Natural killer cell (primary cell): Measurements from ENCODE around the gene HNRNPUL1. TPM values are rescaled to one million over a fixed set of nuclear protein-coding genes. Genes with fewer than 3 reads are reported as not detected.
A peak's percentile ranks its signal among the peaks of the same experiment; 100 is the strongest.

ENCODE experiments used
- ATAC-seq, 3 donors: fragments of 150-1000 bp in 2 of 3; fragments of 200-7000 bp in 1 of 3; cut with Tn5 transposase; 1 replicate in 1 of 3; 2 replicates in 2 of 3; pipeline ENCODE4 v1.10.0; 2021; ENCODE audit warnings: mild to moderate bottlenecking in 2 of 3, moderate library complexity in 2 of 3
- DNase-seq, 2 donors: peaks; one replicate each; pipeline versions ENCODE4 v3.0.0 to v3.0.0-alpha.2; 2013 to 2021; ENCODE audit warnings: mixed read lengths in 1 of 2
- H3K27ac ChIP-seq: one replicate; pipeline ENCODE4 v1.5.1; 2013; ENCODE audit warnings: mild to moderate bottlenecking, low read length
- H3K27me3 ChIP-seq: one replicate; pipeline ENCODE4 v1.6.1; 2013; ENCODE audit warnings: low read length; ENCODE audit not compliant: control insufficient read depth, insufficient read depth
- H3K36me3 ChIP-seq: one replicate; pipeline ENCODE4 v1.6.1; 2013; ENCODE audit warnings: low read length; ENCODE audit not compliant: control insufficient read depth, insufficient read depth
- H3K4me1 ChIP-seq: one replicate; pipeline ENCODE4 v1.6.1; 2013; ENCODE audit warnings: low read length; ENCODE audit not compliant: control insufficient read depth, insufficient read depth
- H3K4me3 ChIP-seq: one replicate; pipeline ENCODE4 v1.5.1; 2013; ENCODE audit warnings: low read length
- H3K9me3 ChIP-seq: one replicate; pipeline ENCODE4 v1.6.1; 2013; ENCODE audit warnings: low read length; ENCODE audit not compliant: control insufficient read depth, insufficient read depth
- H3K27ac Mint-ChIP-seq, 2 donors: one replicate each; pipeline ENCODE4 v1.8.0; 2022; ENCODE audit warnings: mild to moderate bottlenecking in 2 of 2, mixed read lengths in 2 of 2, moderate library complexity in 1 of 2
- H3K27me3 Mint-ChIP-seq, 2 donors: one replicate each; pipeline ENCODE4 v1.8.0; 2022; ENCODE audit warnings: low read depth in 2 of 2, mixed read lengths in 2 of 2
- H3K36me3 Mint-ChIP-seq: one replicate; pipeline ENCODE4 v1.8.0; 2022; ENCODE audit warnings: mixed read lengths
- H3K4me1 Mint-ChIP-seq, 2 donors: one replicate each; pipeline ENCODE4 v1.8.0; 2022; ENCODE audit warnings: mixed read lengths in 2 of 2
- H3K4me3 Mint-ChIP-seq: one replicate; pipeline ENCODE4 v1.8.0; 2022; ENCODE audit warnings: mild to moderate bottlenecking, moderate library complexity, mixed read lengths
- H3K9me3 Mint-ChIP-seq, 2 donors: one replicate each; pipeline ENCODE4 v1.8.0; 2022; ENCODE audit warnings: mixed read lengths in 2 of 2
- CTCF ChIP-seq: fragments of 200-600 bp; IDR thresholded peaks from one replicate; pipeline ENCODE4 v1.8.0; 2022; ENCODE audit warnings: antibody characterized with exemption
- WGBS: methylation state at CpG from one replicate; pipeline ENCODE4 v1.1.7; 2013; ENCODE audit warnings: missing lambda C conversion rate; ENCODE audit not compliant: insufficient coverage; 5-methylcytosine and 5-hydroxymethylcytosine counted together
- intact Hi-C: fragments of 100-400 bp; cut with micrococcal nuclease; formaldehyde crosslinking; loops from one replicate; pipeline ENCODE4 v1.14.2; 2022
- total RNA-seq, 4 donors: library from RNA; stranded (reverse); fragments of 120-200 nt in 1 of 4; gene quantifications; one replicate each; pipeline versions ENCODE4 v1.2.3 to v1.2.4, GENCODE V29; 2013 to 2022

HNRNPUL1 gene
- total RNA-seq, 3 donors from 2014 or later (not counting 1 experiment from before 2014, with no cell fraction given), result 279 to 360 (median 315) TPM

GRCh38 chr19:41303954-41304353 is 39.8 kb downstream of the HNRNPUL1 start:
- DNase-seq, result peak; percentile 48 to 62
- WGBS, result 65% methylated on average over 12 of the region's 14 CpGs
- peaks cover 86 to 91% of the 10 kb centered on the region in 2 donors for H3K4me1 Mint-ChIP-seq
- Histone ChIP-seq H3K27me3 (no peaks in the 10 kb centered on the region), H3K4me1 (peaks cover 95% of the 10 kb centered on the region), H3K9me3 (no peaks in the 10 kb centered on the region), H3K27ac (peak overlapping the region; percentile 97), H3K36me3 (peaks cover 62% of the 10 kb centered on the region), H3K4me3 (no peak overlapping the region)
- H3K4me3 Mint-ChIP-seq, result peak overlapping the region; percentile 86
- H3K36me3 Mint-ChIP-seq, result peaks cover 5% of the 10 kb centered on the region
- intact Hi-C loops, result loop anchor here (2.0 to 10.0 kb wide), 2 partner anchors 183 to 479 kb away; no protein-coding TSS in a partner anchor
- no peak for TF ChIP-seq CTCF
- no peak for ATAC-seq
- H3K27ac Mint-ChIP-seq, result peak overlapping the region; percentile 91 to 94
- no peaks in the 10 kb centered on the region for H3K9me3 Mint-ChIP-seq
- H3K27me3 Mint-ChIP-seq, result no peaks in the 10 kb centered on the region

GRCh38 chr19:41304706-41305483 is 40.7 kb downstream of the HNRNPUL1 start:
- intact Hi-C loops, result loop anchor here (5.0 to 10.0 kb wide), 2 partner anchors 47 to 480 kb away; partner anchors contain the start of gene TGFB1

GRCh38 chr19:41305927-41306793 is 42.0 kb downstream of the HNRNPUL1 start:
- no peaks in the 10 kb centered on the region for H3K36me3 Mint-ChIP-seq

More at GRCh38 chr19:41304706-41305483, 40.7 kb downstream of the HNRNPUL1 start:
- H3K4me3 Mint-ChIP-seq, result peak overlapping the region; percentile 53
- H3K27me3 Mint-ChIP-seq, result no peaks in the 10 kb centered on the region
- Histone ChIP-seq H3K27me3 (no peaks in the 10 kb centered on the region), H3K27ac (peak overlapping the region; percentile 97), H3K9me3 (no peaks in the 10 kb centered on the region), H3K4me3 (no peak overlapping the region), H3K4me1 (peaks cover 94% of the 10 kb centered on the region), H3K36me3 (peaks cover 54% of the 10 kb centered on the region)
- peak overlapping the region; percentile 91 to 94 for H3K27ac Mint-ChIP-seq
- H3K9me3 Mint-ChIP-seq, result no peaks in the 10 kb centered on the region
- H3K4me1 Mint-ChIP-seq, result peaks cover 86 to 87% of the 10 kb centered on the region in 2 donors
- DNase-seq (no peak), ATAC-seq (no peak)
- TF ChIP-seq CTCF, result no peak
- peaks cover 5% of the 10 kb centered on the region for H3K36me3 Mint-ChIP-seq
- WGBS, result 94% methylated on average over 4 of the region's 4 CpGs

More at GRCh38 chr19:41305927-41306793, 42.0 kb downstream of the HNRNPUL1 start:
- H3K36me3 ChIP-seq, result peaks cover 45% of the 10 kb centered on the region
- no peaks in the 10 kb centered on the region for H3K9me3 Mint-ChIP-seq
- 53% methylated on average over 13 of the region's 13 CpGs for WGBS
- H3K4me1 Mint-ChIP-seq, result peaks cover 83 to 86% of the 10 kb centered on the region in 2 donors
- H3K4me1 ChIP-seq, result peaks cover 94% of the 10 kb centered on the region
- H3K4me3 ChIP-seq, result no peak overlapping the region
- no peaks in the 10 kb centered on the region for H3K9me3 ChIP-seq
- H3K27me3 ChIP-seq, result no peaks in the 10 kb centered on the region
- intact Hi-C loops, result loop anchor here (5.0 to 10.0 kb wide), 2 partner anchors 46 to 481 kb away; partner anchors contain the start of gene TGFB1
- no peak for TF ChIP-seq CTCF
- no peaks in the 10 kb centered on the region for H3K27me3 Mint-ChIP-seq
- H3K27ac Mint-ChIP-seq, result peak overlapping the region; percentile 91 to 94
- DNase-seq (no peak), ATAC-seq (no peak)
- H3K27ac ChIP-seq, result peak overlapping the region; percentile 97
- peak overlapping the region; percentile 84 for H3K4me3 Mint-ChIP-seq
